Stimulated activated CD8-positive, alpha-beta memory T cell treated with anti-CD3 and anti-CD28 coated beads, Interleukin-12 subunit alpha, Interleukin-12 subunit beta, amount 100 ng/mL, for 24 hours (primary cell): ENCODE data around the gene PLA2G4A.

Experiments
- DNase-seq: peaks from one replicate; pipeline ENCODE4 v3.0.0-alpha.2; 2020; ENCODE audit errors: extremely low read depth

The PLA2G4A gene

GRCh38 chr1:187027253-187027652, 198.5 kb downstream of the PLA2G4A start:
- DNase-seq, result no peak

GRCh38 chr1:187032316-187032981, 203.7 kb downstream of the PLA2G4A start:
- no peak for DNase-seq

GRCh38 chr1:187032982-187033692, 204.4 kb downstream of the PLA2G4A start:
- no peak for DNase-seq

- DNase-seq, result no peak
Measured at GRCh38 chr1:187033693-187034390, 205.1 kb downstream of the PLA2G4A start.

- no peak for DNase-seq
Measured at GRCh38 chr1:187034501-187034900, 205.8 kb downstream of the PLA2G4A start.

GRCh38 chr1:187037973-187038553, 209.3 kb downstream of the PLA2G4A start:
- DNase-seq, result no peak
